ENCODE data around the gene CACNA1C. TPM values are rescaled to one million over a fixed set of nuclear protein-coding genes. Genes with fewer than 3 reads are reported as not detected.

The CACNA1C gene
- total RNA-seq, 1 experiment from 2014 or later = not detected

GRCh38 chr12:2382370-2383155 lies 329.8 kb downstream of the CACNA1C start:
- ChIA-PET CTCF (no interaction called here), POLR2A (ENCODE audit: unreplicated experiment) (interaction anchor here (0.6 kb wide), 1 partner anchor 659 kb away, joined by 5 read pairs; no protein-coding TSS in a partner anchor)
- H3K4me2 ChIP-seq = no peak overlapping the region
- H3K4me3 ChIP-seq = no peak overlapping the region
- H3K36me3 ChIP-seq (ENCODE audit: low read depth) = no peaks in the 10 kb centered on the region
- TF ChIP-seq EZH2 (IDR thresholded peaks at IDR 0.05; ENCODE audit: low read depth) = no peak
- no peak for TF ChIP-seq CTCF (conservative IDR thresholded peaks at IDR 0.05)
- H4K20me1 ChIP-seq (ENCODE audit: insufficient read depth) = no peaks in the 10 kb centered on the region
- no peak overlapping the region for H2AFZ ChIP-seq
- H3K9me3 ChIP-seq (ENCODE audit: insufficient read depth, low read depth) = no peaks in the 10 kb centered on the region
- no peaks in the 10 kb centered on the region for H3K4me1 ChIP-seq (replicated peaks; ENCODE audit: insufficient read depth)
- no peaks in the 10 kb centered on the region for H3K79me2 ChIP-seq (ENCODE audit: low read depth)
- H3K27me3 ChIP-seq (ENCODE audit: insufficient read depth, low read depth) = peaks cover 93% of the 10 kb centered on the region
- no peaks in the 10 kb centered on the region for H3K9me2 ChIP-seq (ENCODE audit: insufficient read depth)
- no peaks in the 10 kb centered on the region for H3F3A ChIP-seq (ENCODE audit: insufficient read depth, low read depth)
- BruUV-seq (replicated peaks) = no TSS peak
- H3K27ac ChIP-seq = no peak overlapping the region
- intact Hi-C loops (cut with micrococcal nuclease; ENCODE audit: unreplicated experiment) = no loop called here
- DNase-seq = no peak

GRCh38 chr12:2383325-2384028 lies 330.7 kb downstream of the CACNA1C start:
- Histone ChIP-seq H2AFZ (no peak overlapping the region), H3K36me3 (ENCODE audit: low read depth) (no peaks in the 10 kb centered on the region), H3K27me3 (ENCODE audit: insufficient read depth, low read depth) (peaks cover 88% of the 10 kb centered on the region), H3K9me3 (ENCODE audit: insufficient read depth, low read depth) (no peaks in the 10 kb centered on the region), H3K79me2 (ENCODE audit: low read depth) (no peaks in the 10 kb centered on the region), H3K27ac (no peak overlapping the region), H4K20me1 (ENCODE audit: insufficient read depth) (no peaks in the 10 kb centered on the region), H3K4me3 (no peak overlapping the region), H3K9me2 (ENCODE audit: insufficient read depth) (no peaks in the 10 kb centered on the region), H3F3A (ENCODE audit: insufficient read depth, low read depth) (no peaks in the 10 kb centered on the region), H3K4me1 (replicated peaks; ENCODE audit: insufficient read depth) (no peaks in the 10 kb centered on the region), H3K4me2 (no peak overlapping the region)
- TF ChIP-seq CTCF (conservative IDR thresholded peaks at IDR 0.05) (no peak), EZH2 (IDR thresholded peaks at IDR 0.05; ENCODE audit: low read depth) (no peak)
- CTCF ChIA-PET = no interaction called here
- no TSS peak for BruUV-seq (replicated peaks)
- DNase-seq = no peak
- POLR2A ChIA-PET (ENCODE audit: unreplicated experiment) = no interaction called here
- intact Hi-C loops (cut with micrococcal nuclease; ENCODE audit: unreplicated experiment) = no loop called here

GRCh38 chr12:2384029-2384386 lies 331.2 kb downstream of the CACNA1C start:
- POLR2A ChIA-PET (ENCODE audit: unreplicated experiment) = no interaction called here
- peaks cover 87% of the 10 kb centered on the region for H3K27me3 ChIP-seq (ENCODE audit: insufficient read depth, low read depth)
- intact Hi-C loops (cut with micrococcal nuclease; ENCODE audit: unreplicated experiment) = no loop called here

More at GRCh38 chr12:2384029-2384386, 331.2 kb downstream of the CACNA1C start:
- BruUV-seq (replicated peaks) = no TSS peak
- Histone ChIP-seq H3K4me3 (no peak overlapping the region), H3K9me2 (ENCODE audit: insufficient read depth) (no peaks in the 10 kb centered on the region), H3K27ac (no peak overlapping the region), H2AFZ (no peak overlapping the region), H3K9me3 (ENCODE audit: insufficient read depth, low read depth) (no peaks in the 10 kb centered on the region), H3K79me2 (ENCODE audit: low read depth) (no peaks in the 10 kb centered on the region), H3F3A (ENCODE audit: insufficient read depth, low read depth) (no peaks in the 10 kb centered on the region), H3K4me1 (replicated peaks; ENCODE audit: insufficient read depth) (no peaks in the 10 kb centered on the region), H3K36me3 (ENCODE audit: low read depth) (no peaks in the 10 kb centered on the region), H4K20me1 (ENCODE audit: insufficient read depth) (no peaks in the 10 kb centered on the region), H3K4me2 (no peak overlapping the region)
- CTCF ChIA-PET = no interaction called here
- no peak for DNase-seq
- TF ChIP-seq CTCF (conservative IDR thresholded peaks at IDR 0.05) = no peak
- TF ChIP-seq EZH2 (IDR thresholded peaks at IDR 0.05; ENCODE audit: low read depth) = no peak

All from PC-9 (cell line).